Brain microvascular endothelial cell (primary cell): ENCODE data around the gene VPS13C.

Experiments
- DNase-seq: peaks from one replicate; pipeline ENCODE4 v3.0.0-alpha.2; 2020
- H3K27ac ChIP-seq: fragments of 250-450 bp; sonication (Bioruptor Pico); 2 replicates; pipeline ENCODE4 v1.5.1; 2020; ENCODE audit warnings: mild to moderate bottlenecking, moderate library complexity
- H3K27me3 ChIP-seq: fragments of 250-450 bp; sonication (Bioruptor Pico); replicated peaks from 2 replicates; pipeline ENCODE4 v1.5.1; 2020; ENCODE audit warnings: mild to moderate bottlenecking
- H3K36me3 ChIP-seq: fragments of 250-450 bp; sonication (Bioruptor Pico); replicated peaks from 2 replicates; pipeline ENCODE4 v1.5.1; 2020; ENCODE audit warnings: mild to moderate bottlenecking
- H3K4me3 ChIP-seq: 2 replicates; pipeline ENCODE4 v1.5.1; 2011; ENCODE audit warnings: low read depth, mild to moderate bottlenecking, control low read depth, low read length, moderate library complexity
- CTCF ChIP-seq: IDR thresholded peaks from 2 replicates; pipeline ENCODE4 v1.5.1; 2011; ENCODE audit warnings: low read depth, mild to moderate bottlenecking, moderate library complexity, low read length, control low read depth, inconsistent platforms; ENCODE audit errors: missing control alignments
- in situ Hi-C: cut with HindIII; loops from 2 replicates; pipeline ENCODE4 v1.10.0; 2017; ENCODE audit warnings: low sequenced_read_pairs, low pct_ligation_motif_present

VPS13C gene

GRCh38 chr15:61994216-61994615 is 66.0 kb downstream of the VPS13C start:
- peak; percentile 27 for DNase-seq

GRCh38 chr15:61992518-61992917 is 67.7 kb downstream of the VPS13C start:
- no peak for DNase-seq
- Histone ChIP-seq H3K4me3 (no peak overlapping the region), H3K36me3 (no peaks in the 10 kb centered on the region), H3K27ac (no peak overlapping the region), H3K27me3 (no peaks in the 10 kb centered on the region)
- TF ChIP-seq CTCF: no peak
- in situ Hi-C loops: no loop called here

More at GRCh38 chr15:61994216-61994615, 66.0 kb downstream of the VPS13C start:
- no peak for TF ChIP-seq CTCF
- no peaks in the 10 kb centered on the region for H3K27me3 ChIP-seq
- no peak overlapping the region for H3K4me3 ChIP-seq
- in situ Hi-C loops: no loop called here
- peak overlapping the region; percentile 59 for H3K27ac ChIP-seq
- no peaks in the 10 kb centered on the region for H3K36me3 ChIP-seq

GRCh38 chr15:61989667-61990066 is 70.6 kb downstream of the VPS13C start:
- Histone ChIP-seq H3K27me3 (no peaks in the 10 kb centered on the region), H3K27ac (no peak overlapping the region), H3K36me3 (no peaks in the 10 kb centered on the region), H3K4me3 (no peak overlapping the region)
- DNase-seq: no peak
- in situ Hi-C loops: no loop called here
- TF ChIP-seq CTCF: no peak

- in situ Hi-C loops: no loop called here
- H3K4me3 ChIP-seq: no peak overlapping the region
- TF ChIP-seq CTCF: no peak
- no peak for DNase-seq
- H3K27me3 ChIP-seq: no peaks in the 10 kb centered on the region
- H3K36me3 ChIP-seq: no peaks in the 10 kb centered on the region
- H3K27ac ChIP-seq: no peak overlapping the region
These were observed 72.4 kb downstream of the VPS13C start for GRCh38 chr15:61987824-61988223.

GRCh38 chr15:61983081-61983480 is 77.2 kb downstream of the VPS13C start:
- TF ChIP-seq CTCF: no peak
- no peak for DNase-seq
- Histone ChIP-seq H3K4me3 (no peak overlapping the region), H3K27ac (no peak overlapping the region), H3K27me3 (no peaks in the 10 kb centered on the region), H3K36me3 (no peaks in the 10 kb centered on the region)
- in situ Hi-C loops: no loop called here

- Histone ChIP-seq H3K27ac (no peak overlapping the region), H3K4me3 (no peak overlapping the region), H3K27me3 (no peaks in the 10 kb centered on the region), H3K36me3 (no peaks in the 10 kb centered on the region)
- TF ChIP-seq CTCF: no peak
- in situ Hi-C loops: no loop called here
- no peak for DNase-seq
These were observed 82.0 kb downstream of the VPS13C start for GRCh38 chr15:61978225-61978624.
